ENCODE measurements around the gene NEK11. TPM values are rescaled to one million over a fixed set of nuclear protein-coding genes. Genes with fewer than 3 reads are reported as not detected.
A peak's percentile ranks its signal among the peaks of the same experiment; 100 is the strongest.

NEK11 gene
- total RNA-seq, 1 donor: 14.5 TPM

DNA sequence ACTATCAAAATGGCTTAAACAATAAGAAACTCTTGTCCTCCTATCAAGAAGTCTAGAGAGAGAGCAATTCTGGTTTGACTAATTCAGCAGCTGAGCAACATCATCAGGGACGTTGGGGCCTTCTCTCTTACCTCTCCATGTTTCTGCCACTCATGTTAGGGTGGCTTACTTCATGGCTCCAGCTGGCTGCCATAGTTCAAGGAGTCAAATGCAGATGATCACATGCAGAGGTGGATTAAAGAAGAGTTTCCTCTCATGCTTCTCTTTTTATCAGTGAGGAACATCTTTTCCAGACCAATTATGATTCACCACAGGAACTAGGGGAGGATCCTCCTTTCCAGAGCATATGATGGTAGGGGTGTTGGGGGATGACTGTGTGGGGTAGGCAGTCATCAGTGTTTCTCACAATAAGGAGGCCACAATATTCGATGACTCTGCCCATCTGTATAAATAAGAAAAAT is 45.5 kb downstream of the NEK11 start:
- no peak for DNase-seq (ENCODE audit: insufficient read length, low spot score, missing footprints)
- H3K4me1 ChIP-seq (ENCODE audit: insufficient read depth, low read length): peaks cover 14% of the 10 kb centered on the region
- H2AFZ ChIP-seq (ENCODE audit: low read length): peak overlapping the region; percentile 75
- H3K9me3 ChIP-seq (ENCODE audit: low read depth, low read length): no peaks in the 10 kb centered on the region
- TF ChIP-seq CTCF (IDR thresholded peaks at IDR 0.05; ENCODE audit: extremely low read depth, low read depth, low read length): no peak
- no peaks in the 10 kb centered on the region for H3K36me3 ChIP-seq (ENCODE audit: insufficient read depth, low read length)
- no peak overlapping the region for H3K4me3 ChIP-seq (ENCODE audit: insufficient read depth, low read length)
- no peaks in the 10 kb centered on the region for H4K20me1 ChIP-seq (ENCODE audit: insufficient read depth, low read length)
- H3K27me3 ChIP-seq (ENCODE audit: insufficient read depth, low read length): no peaks in the 10 kb centered on the region
- H3K27ac ChIP-seq (ENCODE audit: low read depth, low read length): peak overlapping the region; percentile 83
- H3K4me2 ChIP-seq (ENCODE audit: insufficient read depth, low read length): peak overlapping the region; percentile 45
- no peaks in the 10 kb centered on the region for H3K79me2 ChIP-seq (ENCODE audit: insufficient read depth, low read length)

GRCh38 chr3:131072845-131073244 is 46.2 kb downstream of the NEK11 start:
- Histone ChIP-seq H3K27ac (ENCODE audit: low read depth, low read length) (peak overlapping the region; percentile 83), H3K36me3 (ENCODE audit: insufficient read depth, low read length) (no peaks in the 10 kb centered on the region), H3K79me2 (ENCODE audit: insufficient read depth, low read length) (no peaks in the 10 kb centered on the region), H3K4me1 (ENCODE audit: insufficient read depth, low read length) (peaks cover 14% of the 10 kb centered on the region), H4K20me1 (ENCODE audit: insufficient read depth, low read length) (no peaks in the 10 kb centered on the region), H3K4me3 (ENCODE audit: insufficient read depth, low read length) (peak overlapping the region; percentile 5), H3K9me3 (ENCODE audit: low read depth, low read length) (no peaks in the 10 kb centered on the region), H3K4me2 (ENCODE audit: insufficient read depth, low read length) (peak overlapping the region; percentile 45), H3K27me3 (ENCODE audit: insufficient read depth, low read length) (no peaks in the 10 kb centered on the region), H2AFZ (ENCODE audit: low read length) (peak overlapping the region; percentile 75)
- TF ChIP-seq CTCF (IDR thresholded peaks at IDR 0.05; ENCODE audit: extremely low read depth, low read depth, low read length): no peak
- no peak for DNase-seq (ENCODE audit: insufficient read length, low spot score, missing footprints)

DNA sequence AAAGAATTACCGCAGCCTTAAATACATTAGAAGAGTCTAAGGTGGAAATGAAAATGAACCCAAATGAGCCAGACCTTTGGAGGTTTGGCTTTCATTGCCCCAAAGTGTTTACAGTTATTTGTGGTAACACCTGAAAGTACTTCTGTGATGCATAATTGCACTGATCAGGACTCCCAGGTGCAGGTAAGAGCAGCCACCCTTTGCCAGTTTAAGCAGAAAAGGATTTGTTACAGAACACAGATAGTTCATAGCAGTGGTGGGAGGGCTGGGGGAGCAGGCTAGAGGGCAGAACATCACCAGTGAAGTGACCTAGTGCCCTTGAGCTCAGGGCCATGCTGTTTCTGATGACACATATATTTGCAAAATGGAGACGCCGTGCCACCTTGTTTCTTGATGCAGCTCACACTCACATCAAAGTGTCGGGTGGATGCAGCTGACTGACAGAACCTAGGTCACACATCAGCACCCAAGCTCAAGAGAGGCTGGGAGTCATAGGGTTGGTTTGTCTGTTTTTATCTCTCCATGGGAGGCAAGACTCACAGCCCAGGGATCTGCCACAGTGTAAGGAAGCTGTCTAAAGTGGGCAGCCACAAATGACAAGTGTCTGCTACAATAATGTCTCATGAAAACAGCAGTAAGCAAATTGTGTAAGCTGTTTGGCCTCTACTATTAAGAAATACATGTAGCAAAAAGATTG is 49.1 kb downstream of the NEK11 start:
- H3K4me3 ChIP-seq (ENCODE audit: insufficient read depth, low read length): no peak overlapping the region
- no peak overlapping the region for H3K27ac ChIP-seq (ENCODE audit: low read depth, low read length)
- no peak overlapping the region for H3K4me2 ChIP-seq (ENCODE audit: insufficient read depth, low read length)
- H4K20me1 ChIP-seq (ENCODE audit: insufficient read depth, low read length): no peaks in the 10 kb centered on the region
- H3K79me2 ChIP-seq (ENCODE audit: insufficient read depth, low read length): no peaks in the 10 kb centered on the region
- H2AFZ ChIP-seq (ENCODE audit: low read length): no peak overlapping the region
- peaks cover 14% of the 10 kb centered on the region for H3K4me1 ChIP-seq (ENCODE audit: insufficient read depth, low read length)
- TF ChIP-seq CTCF (IDR thresholded peaks at IDR 0.05; ENCODE audit: extremely low read depth, low read depth, low read length): no peak
- H3K36me3 ChIP-seq (ENCODE audit: insufficient read depth, low read length): no peaks in the 10 kb centered on the region
- no peaks in the 10 kb centered on the region for H3K27me3 ChIP-seq (ENCODE audit: insufficient read depth, low read length)
- no peak for DNase-seq (ENCODE audit: insufficient read length, low spot score, missing footprints)
- no peaks in the 10 kb centered on the region for H3K9me3 ChIP-seq (ENCODE audit: low read depth, low read length)

GRCh38 chr3:131077904-131078303 is 51.2 kb downstream of the NEK11 start:
- no peak overlapping the region for H3K4me3 ChIP-seq (ENCODE audit: insufficient read depth, low read length)
- peaks cover 3% of the 10 kb centered on the region for H3K4me1 ChIP-seq (ENCODE audit: insufficient read depth, low read length)
- no peak overlapping the region for H2AFZ ChIP-seq (ENCODE audit: low read length)
- no peak for TF ChIP-seq CTCF (IDR thresholded peaks at IDR 0.05; ENCODE audit: extremely low read depth, low read depth, low read length)
- H3K9me3 ChIP-seq (ENCODE audit: low read depth, low read length): no peaks in the 10 kb centered on the region
- no peaks in the 10 kb centered on the region for H4K20me1 ChIP-seq (ENCODE audit: insufficient read depth, low read length)
- H3K36me3 ChIP-seq (ENCODE audit: insufficient read depth, low read length): no peaks in the 10 kb centered on the region
- H3K27me3 ChIP-seq (ENCODE audit: insufficient read depth, low read length): no peaks in the 10 kb centered on the region
- H3K4me2 ChIP-seq (ENCODE audit: insufficient read depth, low read length): no peak overlapping the region
- no peak overlapping the region for H3K27ac ChIP-seq (ENCODE audit: low read depth, low read length)
- no peak for DNase-seq (ENCODE audit: insufficient read length, low spot score, missing footprints)
- no peaks in the 10 kb centered on the region for H3K79me2 ChIP-seq (ENCODE audit: insufficient read depth, low read length)

Data from osteoblast (primary cell).